Central memory CD8-positive, alpha-beta T cell (primary cell): ENCODE results near the gene FSTL4.

ENCODE experiments used
- ATAC-seq: fragments of 150-1000 bp; cut with Tn5 transposase; replicated peaks from 2 replicates; pipeline ENCODE4 v1.10.0; 2022; ENCODE audit warnings: mild to moderate bottlenecking, moderate FRiP score, moderate number of reproducible peaks; ENCODE audit not compliant: poor library complexity, severe bottlenecking; ENCODE audit errors: extremely low read depth
- DNase-seq, 2 donors: peaks; one replicate each; pipeline ENCODE4 v3.0.0; 2021; ENCODE audit warnings: low spot score in 2 of 2
- H3K27ac Mint-ChIP-seq: one replicate; pipeline ENCODE4 v1.8.0; 2022; ENCODE audit warnings: low read depth, mild to moderate bottlenecking, moderate library complexity, mixed read lengths
- H3K27me3 Mint-ChIP-seq: one replicate; pipeline ENCODE4 v1.8.0; 2022; ENCODE audit warnings: mixed read lengths
- H3K36me3 Mint-ChIP-seq: one replicate; pipeline ENCODE4 v1.8.0; 2022; ENCODE audit warnings: mild to moderate bottlenecking, moderate library complexity, mixed read lengths; ENCODE audit not compliant: insufficient read depth
- H3K4me1 Mint-ChIP-seq: one replicate; pipeline ENCODE4 v1.8.0; 2022; ENCODE audit warnings: mixed read lengths
- H3K4me3 Mint-ChIP-seq: one replicate; pipeline ENCODE4 v1.8.0; 2022; ENCODE audit warnings: mild to moderate bottlenecking, moderate library complexity, mixed read lengths
- H3K9me3 Mint-ChIP-seq: one replicate; pipeline ENCODE4 v1.8.0; 2022; ENCODE audit warnings: mixed read lengths

FSTL4 gene

DNA sequence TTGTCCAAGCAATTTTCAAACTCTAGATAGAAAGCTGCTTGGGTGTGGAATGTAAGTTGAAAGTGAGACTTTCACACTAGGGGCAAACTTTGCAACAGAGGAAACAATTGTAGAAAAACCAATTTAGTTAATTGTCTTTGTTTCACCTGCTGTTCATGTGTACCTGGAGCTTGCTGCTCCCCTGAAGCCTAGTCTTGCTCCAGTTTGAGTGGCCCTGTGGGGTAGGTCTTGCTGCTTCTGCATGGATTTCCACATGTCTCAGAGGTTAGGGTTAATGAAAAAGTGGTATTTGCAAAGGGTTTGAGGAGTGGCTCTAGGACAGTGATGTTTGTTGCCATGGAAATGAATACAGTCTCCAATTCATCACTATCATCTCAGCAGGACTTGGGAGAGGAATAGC, 182.2 kb downstream of the FSTL4 start:
- Mint-ChIP-seq H3K9me3 (no peaks in the 10 kb centered on the region), H3K27ac (no peak overlapping the region), H3K27me3 (peaks cover 18% of the 10 kb centered on the region), H3K4me1 (peaks cover 4% of the 10 kb centered on the region), H3K36me3 (peaks cover 2% of the 10 kb centered on the region), H3K4me3 (no peak overlapping the region)
- no peak for DNase-seq
- no peak for ATAC-seq

DNA sequence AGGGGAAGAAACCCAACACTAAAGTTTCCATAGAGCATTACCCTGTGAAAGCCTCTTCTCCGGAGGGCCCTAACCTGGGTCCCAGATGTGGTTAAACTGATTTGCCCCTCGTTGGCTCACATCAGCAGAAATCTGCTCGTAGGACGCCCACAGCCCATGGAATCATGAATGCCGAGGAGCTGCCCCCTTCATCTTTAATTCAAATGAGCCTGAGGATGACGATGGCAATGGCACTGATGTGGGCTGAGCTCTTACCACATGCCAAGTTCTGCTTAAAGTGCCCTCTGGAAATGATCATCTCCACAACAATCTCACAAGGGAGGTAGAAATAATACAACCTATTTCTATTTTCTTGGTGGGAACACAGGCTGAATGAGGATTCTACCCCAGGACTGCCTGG, 183.3 kb downstream of the FSTL4 start:
- Mint-ChIP-seq H3K4me1 (peaks cover 5% of the 10 kb centered on the region), H3K36me3 (peaks cover 2% of the 10 kb centered on the region), H3K27ac (no peak overlapping the region), H3K27me3 (peaks cover 18% of the 10 kb centered on the region), H3K4me3 (no peak overlapping the region), H3K9me3 (no peaks in the 10 kb centered on the region)
- ATAC-seq = no peak
- DNase-seq = no peak

DNA sequence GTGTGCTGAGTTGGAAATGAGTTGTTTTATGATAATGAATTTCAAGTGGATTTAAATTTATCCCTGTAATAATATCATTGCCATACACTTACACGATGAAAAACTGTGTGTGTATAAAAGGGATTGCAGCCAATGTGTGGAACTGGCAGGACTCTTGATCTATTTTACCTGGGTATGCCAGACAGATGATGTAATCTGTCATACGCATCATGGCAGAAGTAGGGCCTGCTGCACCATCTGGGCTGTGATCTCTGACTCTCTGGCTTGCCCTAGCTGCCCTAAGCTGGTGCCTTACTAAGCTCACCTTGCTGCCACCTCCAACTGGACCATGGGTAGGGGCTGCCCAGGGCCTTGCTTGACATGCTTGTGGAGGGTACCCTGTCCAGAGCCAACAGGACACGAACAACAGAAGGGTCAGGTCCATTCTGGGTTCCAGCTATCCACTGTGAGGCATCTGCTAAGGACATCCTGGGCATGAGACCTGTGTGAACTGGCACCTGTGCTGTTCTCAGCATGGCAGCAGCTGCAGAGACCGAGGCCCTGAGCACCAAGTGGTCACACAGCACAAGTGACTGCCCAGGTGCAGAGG, 184.2 kb downstream of the FSTL4 start:
- peaks cover 2% of the 10 kb centered on the region for H3K36me3 Mint-ChIP-seq
- H3K9me3 Mint-ChIP-seq = no peaks in the 10 kb centered on the region
- H3K27ac Mint-ChIP-seq = no peak overlapping the region
- ATAC-seq (no peak), DNase-seq (no peak)
- peaks cover 26% of the 10 kb centered on the region for H3K27me3 Mint-ChIP-seq
- no peak overlapping the region for H3K4me3 Mint-ChIP-seq
- H3K4me1 Mint-ChIP-seq = peaks cover 9% of the 10 kb centered on the region

DNA sequence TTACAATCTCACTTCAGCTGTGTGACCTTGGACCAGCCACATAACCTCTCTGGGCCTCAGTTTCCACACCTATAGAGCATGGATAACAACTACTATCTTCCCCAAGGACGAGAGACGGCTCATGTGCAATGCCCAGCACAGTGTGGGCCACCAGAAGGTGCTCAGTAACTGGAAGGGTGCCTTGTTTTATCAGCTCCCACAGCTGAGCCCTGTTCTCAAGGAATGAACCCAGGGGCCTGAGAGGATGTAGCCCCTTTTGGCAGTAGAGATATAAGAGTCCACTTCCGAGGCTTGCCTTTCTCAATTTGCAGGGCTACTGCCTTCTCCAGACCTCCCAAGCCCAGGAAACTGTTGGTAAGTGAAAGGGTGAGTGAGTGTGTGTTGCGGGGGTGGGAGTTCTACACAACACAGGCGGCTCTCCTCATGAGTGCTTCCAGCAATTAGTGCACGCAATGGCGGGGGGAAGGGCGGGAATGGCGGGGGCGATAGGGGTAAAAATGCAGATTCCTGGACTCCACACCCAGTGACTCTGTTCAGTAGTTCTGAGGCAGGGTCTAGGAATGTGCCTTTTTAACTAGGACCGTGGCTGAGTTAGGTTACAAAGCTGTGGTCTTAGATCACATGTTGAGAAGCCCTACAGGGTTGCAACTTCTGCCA, 185.1 kb downstream of the FSTL4 start:
- H3K27me3 Mint-ChIP-seq = peaks cover 33% of the 10 kb centered on the region
- H3K4me3 Mint-ChIP-seq = no peak overlapping the region
- H3K9me3 Mint-ChIP-seq = no peaks in the 10 kb centered on the region
- H3K27ac Mint-ChIP-seq = no peak overlapping the region
- H3K4me1 Mint-ChIP-seq = peaks cover 9% of the 10 kb centered on the region
- no peak for DNase-seq
- peaks cover 2% of the 10 kb centered on the region for H3K36me3 Mint-ChIP-seq
- ATAC-seq = no peak

DNA sequence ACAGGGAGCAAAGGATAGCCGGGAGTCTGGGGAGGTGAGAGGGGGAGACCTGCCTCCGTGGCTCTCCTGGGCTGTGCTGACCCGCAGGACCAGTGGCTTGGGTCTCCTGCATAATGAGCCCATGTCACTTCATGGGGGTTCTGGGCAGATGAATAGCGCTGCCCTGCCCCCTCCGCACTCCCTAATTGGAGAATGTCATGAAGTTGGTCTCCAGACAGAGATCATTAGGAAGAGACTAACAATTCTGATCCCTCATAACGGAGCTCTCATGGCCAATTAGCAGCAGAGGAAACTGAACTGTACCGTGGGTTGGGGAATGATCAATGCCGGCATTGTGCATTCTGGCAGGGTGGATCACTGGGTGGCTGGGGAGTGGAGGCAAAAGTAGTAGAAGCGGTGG, 186.1 kb downstream of the FSTL4 start:
- H3K9me3 Mint-ChIP-seq = no peaks in the 10 kb centered on the region
- no peak for DNase-seq
- no peak overlapping the region for H3K27ac Mint-ChIP-seq
- H3K4me3 Mint-ChIP-seq = no peak overlapping the region
- H3K4me1 Mint-ChIP-seq = peaks cover 9% of the 10 kb centered on the region
- peaks cover 43% of the 10 kb centered on the region for H3K27me3 Mint-ChIP-seq
- H3K36me3 Mint-ChIP-seq = peaks cover 2% of the 10 kb centered on the region
- ATAC-seq = no peak

DNA sequence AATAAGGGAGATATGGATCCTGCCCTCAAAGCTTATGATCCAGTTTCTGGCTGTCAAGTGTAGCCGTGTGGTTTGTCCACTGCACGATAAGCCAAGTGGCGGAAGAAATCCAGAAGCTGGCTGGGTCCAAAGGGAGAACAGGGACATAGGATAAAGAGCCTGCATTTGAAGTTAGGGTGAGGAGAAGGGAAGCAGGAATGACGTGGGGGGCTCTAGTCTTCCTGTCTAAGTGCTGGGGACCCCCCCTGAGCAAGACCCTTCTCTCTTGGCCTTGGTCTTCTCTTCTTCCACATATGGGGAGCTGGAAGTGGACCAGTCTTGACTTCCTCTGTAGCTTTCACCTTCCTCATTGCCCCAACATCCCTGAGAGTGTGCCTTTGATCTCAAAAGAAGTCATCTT, 186.6 kb downstream of the FSTL4 start:
- Mint-ChIP-seq H3K4me1 (peaks cover 9% of the 10 kb centered on the region), H3K27ac (no peak overlapping the region), H3K36me3 (peaks cover 2% of the 10 kb centered on the region), H3K4me3 (no peak overlapping the region), H3K9me3 (no peaks in the 10 kb centered on the region), H3K27me3 (peaks cover 44% of the 10 kb centered on the region)
- DNase-seq (no peak), ATAC-seq (no peak)

DNA sequence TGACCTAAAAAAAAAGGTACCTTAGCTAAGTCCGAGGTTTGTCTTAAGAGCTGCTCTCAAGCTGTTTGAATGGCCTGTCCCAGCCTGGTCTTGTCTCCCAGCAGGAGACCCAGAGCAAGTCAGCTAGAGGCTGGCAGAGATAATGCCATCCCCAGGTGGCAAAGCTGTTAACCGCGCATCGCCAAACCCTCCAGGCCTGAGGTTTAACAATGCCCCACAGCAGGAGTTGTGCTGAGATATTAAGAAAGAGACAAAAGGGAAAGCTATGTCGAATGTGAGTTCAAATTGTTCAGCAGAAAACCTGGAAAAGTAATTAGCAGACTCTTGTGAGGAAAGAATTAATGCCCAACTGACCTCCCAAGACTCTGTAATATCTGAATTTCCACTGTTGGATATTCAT, 187.1 kb downstream of the FSTL4 start:
- H3K36me3 Mint-ChIP-seq = peaks cover 2% of the 10 kb centered on the region

DNA sequence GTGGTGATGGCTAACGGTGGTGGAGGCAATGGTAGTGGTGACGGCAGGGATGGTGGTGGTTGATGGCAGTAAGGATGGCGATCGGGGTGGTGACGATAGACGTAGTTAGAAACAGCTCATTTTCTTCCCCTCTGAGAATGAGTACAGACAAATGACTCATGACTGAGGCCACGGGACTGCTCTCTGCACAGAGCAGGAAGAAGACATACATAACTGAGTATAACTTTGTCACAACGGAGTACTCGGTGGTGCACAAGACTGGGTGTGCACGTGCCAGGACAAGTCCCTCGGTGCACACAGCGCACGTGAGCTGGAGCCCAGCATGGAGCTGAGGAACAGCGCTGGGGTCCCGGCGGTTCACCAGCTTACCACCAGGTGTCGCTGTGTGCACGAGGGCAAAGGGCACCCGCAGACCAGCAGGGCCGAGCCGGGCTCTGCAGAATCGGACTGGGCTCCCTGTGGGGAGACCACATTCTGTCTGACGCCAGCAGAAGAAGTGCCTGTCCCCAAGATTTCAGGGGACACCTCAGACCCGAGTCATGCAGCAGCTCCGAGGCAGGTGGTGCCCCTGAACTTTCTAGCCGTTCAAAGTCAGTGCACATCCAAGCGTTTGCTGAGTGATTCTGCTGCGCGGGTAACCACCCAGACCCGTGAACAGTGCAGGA, 188.6 kb downstream of the FSTL4 start:
- Mint-ChIP-seq H3K36me3 (peaks cover 2% of the 10 kb centered on the region), H3K4me3 (no peak overlapping the region), H3K27me3 (peaks cover 44% of the 10 kb centered on the region), H3K9me3 (no peaks in the 10 kb centered on the region), H3K4me1 (peaks cover 9% of the 10 kb centered on the region), H3K27ac (no peak overlapping the region)
- ATAC-seq (peak; percentile 52), DNase-seq (peak; percentile 28 to 57)

More for the DNA sequence above, 187.1 kb downstream of the FSTL4 start:
- DNase-seq (no peak), ATAC-seq (no peak)
- Mint-ChIP-seq H3K27me3 (peaks cover 44% of the 10 kb centered on the region), H3K4me3 (no peak overlapping the region), H3K4me1 (peaks cover 9% of the 10 kb centered on the region), H3K9me3 (no peaks in the 10 kb centered on the region), H3K27ac (no peak overlapping the region)

DNA sequence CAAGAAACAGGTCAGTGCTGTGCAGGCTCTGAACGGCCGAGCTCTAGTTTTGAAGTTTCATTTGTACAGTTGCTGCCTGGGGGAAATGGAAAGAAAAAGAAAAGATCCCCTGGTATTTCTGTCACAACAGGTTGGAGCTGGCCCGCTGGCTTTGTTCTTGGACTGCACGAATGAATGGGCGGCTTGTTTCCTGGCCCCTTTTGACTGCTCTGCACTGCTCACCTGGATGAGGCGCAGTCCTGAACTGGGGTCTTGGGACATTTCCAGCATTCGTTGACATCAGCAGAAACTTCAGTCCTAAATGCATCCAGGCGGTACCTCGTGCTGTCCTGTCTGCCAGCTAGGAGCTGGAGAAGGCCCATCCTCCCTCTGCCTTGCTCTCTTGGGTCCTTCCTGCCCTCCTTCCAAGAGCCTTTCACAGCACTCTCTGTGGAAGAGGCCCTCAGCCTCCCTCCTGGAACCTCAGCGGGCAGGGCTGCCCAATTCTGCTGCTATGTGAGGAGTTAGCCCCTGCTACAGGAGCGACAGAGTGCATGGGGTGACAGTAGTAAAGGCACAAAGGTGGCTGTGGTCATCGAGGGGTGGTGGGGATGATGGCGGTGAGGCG, 189.2 kb downstream of the FSTL4 start:
- no peak overlapping the region for H3K27ac Mint-ChIP-seq
- H3K9me3 Mint-ChIP-seq = no peaks in the 10 kb centered on the region
- ATAC-seq (no peak), DNase-seq (no peak)
- H3K4me1 Mint-ChIP-seq = peaks cover 9% of the 10 kb centered on the region
- H3K27me3 Mint-ChIP-seq = peaks cover 44% of the 10 kb centered on the region
- no peaks in the 10 kb centered on the region for H3K36me3 Mint-ChIP-seq
- no peak overlapping the region for H3K4me3 Mint-ChIP-seq

DNA sequence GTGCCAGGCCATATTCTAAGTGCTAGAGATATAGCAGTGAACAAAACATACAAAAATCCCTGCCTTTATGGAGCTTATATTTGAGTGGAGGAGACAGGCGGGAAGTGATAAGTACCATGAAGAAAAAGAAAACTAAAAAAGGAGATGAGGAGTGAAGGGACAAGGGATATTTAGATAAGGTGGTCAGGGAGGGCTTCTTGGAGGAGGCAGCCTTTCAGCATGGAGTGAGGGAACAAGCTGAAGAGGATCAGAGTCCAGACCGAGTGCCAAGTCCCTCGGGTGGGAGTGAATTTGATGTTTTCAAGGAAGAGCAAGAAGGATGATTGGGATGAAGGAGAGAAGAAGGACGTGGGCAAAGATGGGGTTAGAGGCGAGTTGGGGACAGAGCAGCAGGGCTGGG, 190.5 kb downstream of the FSTL4 start:
- H3K27ac Mint-ChIP-seq = no peak overlapping the region
- no peak for ATAC-seq
- H3K4me3 Mint-ChIP-seq = no peak overlapping the region
- peaks cover 52% of the 10 kb centered on the region for H3K27me3 Mint-ChIP-seq
- H3K4me1 Mint-ChIP-seq = peaks cover 9% of the 10 kb centered on the region
- no peaks in the 10 kb centered on the region for H3K36me3 Mint-ChIP-seq
- no peak for DNase-seq
- no peaks in the 10 kb centered on the region for H3K9me3 Mint-ChIP-seq

DNA sequence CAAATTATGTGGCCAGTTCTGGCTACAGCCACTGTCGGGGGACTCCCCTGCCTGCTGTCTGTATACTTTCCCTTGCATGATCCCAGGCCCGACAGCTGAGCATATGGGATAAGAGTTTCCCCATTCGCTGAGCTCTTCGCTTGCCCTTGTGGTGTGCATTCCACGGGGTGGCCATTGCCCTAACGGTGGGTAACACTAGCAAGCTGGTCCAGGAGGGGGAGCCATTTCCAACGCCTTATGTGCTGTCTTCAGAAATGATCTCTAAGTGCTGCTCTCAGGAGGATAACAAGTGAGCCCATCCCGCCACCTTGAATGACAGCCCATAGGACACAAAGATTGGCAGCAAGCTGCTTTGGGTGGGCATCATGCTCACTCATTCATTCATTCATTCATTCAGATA, 190.9 kb downstream of the FSTL4 start:
- Mint-ChIP-seq H3K36me3 (no peaks in the 10 kb centered on the region), H3K27ac (no peak overlapping the region), H3K4me3 (no peak overlapping the region), H3K4me1 (peaks cover 9% of the 10 kb centered on the region), H3K27me3 (peaks cover 52% of the 10 kb centered on the region), H3K9me3 (no peaks in the 10 kb centered on the region)
- no peak for ATAC-seq
- no peak for DNase-seq

DNA sequence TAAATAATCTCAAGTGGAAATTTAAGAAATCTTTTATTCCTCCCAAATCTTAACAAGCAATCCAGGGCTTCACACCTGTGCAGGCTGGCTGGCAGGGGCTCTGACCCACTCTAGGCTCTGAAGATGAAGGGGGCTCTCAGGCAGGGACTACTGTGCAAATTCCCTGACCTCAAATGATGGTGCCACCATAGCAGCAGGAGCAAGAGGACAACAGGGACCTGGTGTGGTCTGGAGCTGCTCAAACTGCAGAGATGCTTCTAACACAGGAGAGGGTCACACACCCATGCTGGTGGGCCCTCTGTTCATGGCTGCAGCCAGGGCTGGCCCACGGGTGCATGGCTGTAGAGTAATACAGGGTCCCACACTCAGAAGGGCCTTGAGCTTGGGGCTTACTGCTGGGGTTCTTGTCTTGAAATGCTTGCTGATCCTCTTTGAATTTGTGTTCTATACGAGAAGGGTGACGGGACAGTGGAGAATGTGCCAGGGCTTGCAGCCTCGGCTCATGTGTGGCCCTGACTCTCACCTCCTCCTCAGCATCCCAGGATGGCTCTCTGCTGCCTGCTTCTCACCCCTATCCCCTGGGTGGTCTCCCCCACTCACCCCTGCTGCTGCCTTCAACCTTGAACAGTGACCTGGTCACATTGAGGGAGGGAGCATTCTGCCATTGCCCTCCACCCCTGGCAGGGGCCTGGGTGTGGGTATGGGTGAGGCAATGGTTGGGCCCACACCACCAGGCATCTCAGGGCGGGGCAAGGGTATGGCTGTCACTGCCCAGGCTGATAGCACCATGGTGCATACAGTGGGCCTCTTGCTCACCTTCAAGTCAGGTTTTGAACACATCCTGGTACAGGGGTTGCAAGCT, 191.7 kb downstream of the FSTL4 start:
- peaks cover 52% of the 10 kb centered on the region for H3K27me3 Mint-ChIP-seq
- no peak overlapping the region for H3K4me3 Mint-ChIP-seq
- DNase-seq (no peak), ATAC-seq (no peak)
- H3K36me3 Mint-ChIP-seq = no peaks in the 10 kb centered on the region
- H3K27ac Mint-ChIP-seq = no peak overlapping the region
- peaks cover 9% of the 10 kb centered on the region for H3K4me1 Mint-ChIP-seq
- H3K9me3 Mint-ChIP-seq = no peaks in the 10 kb centered on the region
